NCI-H345 (cell line): ENCODE data around the gene TNRC6C.
A peak's percentile ranks its signal among the peaks of the same experiment; 100 is the strongest.
"Not testable (repeated sequence)": the region's sequence is repeated elsewhere in the genome, so short reads cannot be mapped to it uniquely, and the experiment has no call there.

Source experiments
- DNase-seq: peaks from one replicate; lab custom pipeline; 2025; lab: John Stamatoyannopoulos, UW

Gene TNRC6C

GRCh38 chr17:78111727-78112517, 153.4 kb downstream of the TNRC6C start:
- no peak for DNase-seq

GRCh38 chr17:78112518-78113471, 154.3 kb downstream of the TNRC6C start:
- DNase-seq = peak; percentile 74

- DNase-seq = no peak
Observed at GRCh38 chr17:78113804-78114785, 155.6 kb downstream of the TNRC6C start.

GRCh38 chr17:78114831-78115723, 156.6 kb downstream of the TNRC6C start:
- no peak for DNase-seq

GRCh38 chr17:78115803-78116202, 157.3 kb downstream of the TNRC6C start:
- DNase-seq = not testable (repeated sequence)

GRCh38 chr17:78116411-78116810, 157.9 kb downstream of the TNRC6C start:
- DNase-seq = no peak

- DNase-seq = peak; percentile 61
Observed at GRCh38 chr17:78117027-78117981, 158.8 kb downstream of the TNRC6C start.

- no peak for DNase-seq
Observed at GRCh38 chr17:78118801-78119241, 160.3 kb downstream of the TNRC6C start.

- no peak for DNase-seq
Observed at GRCh38 chr17:78120537-78120936, 162.0 kb downstream of the TNRC6C start.

GRCh38 chr17:78120971-78121800, 162.7 kb downstream of the TNRC6C start:
- no peak for DNase-seq

GRCh38 chr17:78121801-78122215, 163.3 kb downstream of the TNRC6C start:
- DNase-seq = no peak

GRCh38 chr17:78122216-78122930, 163.9 kb downstream of the TNRC6C start:
- DNase-seq = no peak

- DNase-seq = no peak
Observed at GRCh38 chr17:78122931-78123249, 164.4 kb downstream of the TNRC6C start.

- DNase-seq = no peak
Observed at GRCh38 chr17:78123258-78123929, 164.9 kb downstream of the TNRC6C start.

- no peak for DNase-seq
Observed at GRCh38 chr17:78124081-78124835, 165.8 kb downstream of the TNRC6C start.

- no peak for DNase-seq
Observed at GRCh38 chr17:78124836-78125137, 166.3 kb downstream of the TNRC6C start.
